ENCODE data around the gene SMKR1.

DNA sequence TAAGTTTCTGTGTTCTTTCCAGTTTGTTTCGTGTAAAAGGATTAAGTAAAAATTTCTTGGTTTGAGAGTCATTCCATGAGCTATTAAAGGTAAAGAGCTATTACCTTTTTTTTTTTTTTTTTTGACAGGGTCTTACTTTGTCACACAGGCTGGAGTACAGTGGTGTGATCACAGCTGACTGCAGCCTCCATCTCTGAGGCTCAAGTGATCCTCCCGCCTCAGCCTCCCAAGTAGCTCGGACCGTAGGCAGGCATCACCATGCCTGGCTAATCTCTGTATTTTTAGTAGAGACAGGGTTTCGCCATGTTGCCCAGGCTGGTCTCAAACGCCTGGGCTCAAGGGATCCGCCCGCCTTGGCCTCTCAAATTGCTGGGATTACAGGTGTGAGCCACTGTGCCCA is 1.4 kb downstream of the SMKR1 start:
- TF ChIP-seq, protein P1, sequence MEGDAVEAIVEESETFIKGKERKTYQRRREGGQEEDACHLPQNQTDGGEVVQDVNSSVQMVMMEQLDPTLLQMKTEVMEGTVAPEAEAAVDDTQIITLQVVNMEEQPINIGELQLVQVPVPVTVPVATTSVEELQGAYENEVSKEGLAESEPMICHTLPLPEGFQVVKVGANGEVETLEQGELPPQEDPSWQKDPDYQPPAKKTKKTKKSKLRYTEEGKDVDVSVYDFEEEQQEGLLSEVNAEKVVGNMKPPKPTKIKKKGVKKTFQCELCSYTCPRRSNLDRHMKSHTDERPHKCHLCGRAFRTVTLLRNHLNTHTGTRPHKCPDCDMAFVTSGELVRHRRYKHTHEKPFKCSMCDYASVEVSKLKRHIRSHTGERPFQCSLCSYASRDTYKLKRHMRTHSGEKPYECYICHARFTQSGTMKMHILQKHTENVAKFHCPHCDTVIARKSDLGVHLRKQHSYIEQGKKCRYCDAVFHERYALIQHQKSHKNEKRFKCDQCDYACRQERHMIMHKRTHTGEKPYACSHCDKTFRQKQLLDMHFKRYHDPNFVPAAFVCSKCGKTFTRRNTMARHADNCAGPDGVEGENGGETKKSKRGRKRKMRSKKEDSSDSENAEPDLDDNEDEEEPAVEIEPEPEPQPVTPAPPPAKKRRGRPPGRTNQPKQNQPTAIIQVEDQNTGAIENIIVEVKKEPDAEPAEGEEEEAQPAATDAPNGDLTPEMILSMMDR (IDR thresholded peaks at IDR 0.05 in 4 of 5, conservative IDR thresholded peaks at IDR 0.05 in 1 of 5) = no peak
- TF ChIP-seq POLR2A (IDR thresholded peaks at IDR 0.05) = no peak
